Adrenal gland (tissue), 5 donors: ENCODE data around the gene CTBP2.

Experiments used
- POLR2A ChIP-seq, 2 donors: fragments of 450-650 bp; IDR thresholded peaks; one replicate each; pipeline ENCODE4 v1.6.1; 2017; ENCODE audit warnings: antibody characterized with exemption in 2 of 2, mild to moderate bottlenecking in 2 of 2, moderate library complexity in 1 of 2
- TF ChIP-seq, protein P1 (sequence below), 6 experiments: fragments of 450-650 bp in 4 of 6; fragments of 200-600 bp in 2 of 6; sonication (generic) in 1 of 6; IDR thresholded peaks; 1 replicate in 5 of 6; 2 replicates in 1 of 6; pipeline versions ENCODE4 v1.5.1 to v1.8.0; 2016 to 2021; ENCODE audit warnings: antibody characterized with exemption in 6 of 6, mild to moderate bottlenecking in 2 of 6, moderate library complexity in 1 of 6
- donor health status: DM: no; HTN: no; CAD: no.

DNA sequence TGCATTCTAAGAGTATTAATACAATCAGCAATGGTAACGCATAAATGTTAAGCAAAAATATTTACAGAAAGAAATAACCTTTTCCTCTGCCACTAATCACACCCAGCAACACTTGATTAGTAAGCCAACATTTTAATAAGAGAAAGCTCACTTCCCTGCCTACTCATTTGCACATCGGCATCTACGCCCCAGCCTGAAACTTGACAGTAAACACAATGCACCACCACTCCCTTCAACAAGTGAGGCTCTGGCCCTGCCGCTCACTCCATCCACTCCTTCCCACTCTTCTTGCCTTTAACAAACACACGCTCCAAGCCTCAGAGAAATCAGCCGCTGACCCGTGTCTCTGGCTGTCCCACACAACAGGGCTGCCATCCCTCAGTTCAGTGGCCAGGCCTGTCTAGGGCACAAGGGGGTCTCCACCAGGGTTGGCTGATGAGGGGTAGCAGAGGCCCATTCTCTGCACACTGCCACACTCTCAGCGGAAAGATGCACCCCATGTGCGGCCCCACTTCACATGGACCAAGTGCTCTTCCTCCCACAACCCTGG is 54.6 kb downstream of the CTBP2 start:
- TF ChIP-seq, protein P1, sequence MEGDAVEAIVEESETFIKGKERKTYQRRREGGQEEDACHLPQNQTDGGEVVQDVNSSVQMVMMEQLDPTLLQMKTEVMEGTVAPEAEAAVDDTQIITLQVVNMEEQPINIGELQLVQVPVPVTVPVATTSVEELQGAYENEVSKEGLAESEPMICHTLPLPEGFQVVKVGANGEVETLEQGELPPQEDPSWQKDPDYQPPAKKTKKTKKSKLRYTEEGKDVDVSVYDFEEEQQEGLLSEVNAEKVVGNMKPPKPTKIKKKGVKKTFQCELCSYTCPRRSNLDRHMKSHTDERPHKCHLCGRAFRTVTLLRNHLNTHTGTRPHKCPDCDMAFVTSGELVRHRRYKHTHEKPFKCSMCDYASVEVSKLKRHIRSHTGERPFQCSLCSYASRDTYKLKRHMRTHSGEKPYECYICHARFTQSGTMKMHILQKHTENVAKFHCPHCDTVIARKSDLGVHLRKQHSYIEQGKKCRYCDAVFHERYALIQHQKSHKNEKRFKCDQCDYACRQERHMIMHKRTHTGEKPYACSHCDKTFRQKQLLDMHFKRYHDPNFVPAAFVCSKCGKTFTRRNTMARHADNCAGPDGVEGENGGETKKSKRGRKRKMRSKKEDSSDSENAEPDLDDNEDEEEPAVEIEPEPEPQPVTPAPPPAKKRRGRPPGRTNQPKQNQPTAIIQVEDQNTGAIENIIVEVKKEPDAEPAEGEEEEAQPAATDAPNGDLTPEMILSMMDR (IDR thresholded peaks at IDR 0.05), result no peak
- TF ChIP-seq POLR2A (IDR thresholded peaks at IDR 0.05), result no peak
